PFSK-1 (cell line): ENCODE results near the gene SEC14L5.

Experiments
- FOXP2 ChIP-seq: optimal IDR thresholded peaks from 2 replicates; pipeline ENCODE3; 2011; ENCODE audit warnings: borderline replicate concordance, control low read depth, inconsistent platforms; ENCODE audit not compliant: insufficient read depth; ENCODE audit errors: extremely low read length, extremely low read depth
- POLR2AphosphoS5 ChIP-seq: IDR thresholded peaks from 2 replicates; pipeline ENCODE4 v1.6.1; 2012; ENCODE audit warnings: low read depth, mild to moderate bottlenecking, control low read depth, low read length, moderate library complexity
- REST ChIP-seq, 2 experiments: IDR thresholded peaks; 2 replicates each; pipeline versions ENCODE4 v1.6.1 to v1.8.0; 2011 to 2012; ENCODE audit warnings: low read depth in 2 of 2, low read length in 2 of 2, control low read depth in 1 of 2, inconsistent platforms in 1 of 2, mild to moderate bottlenecking in 1 of 2, moderate library complexity in 1 of 2; ENCODE audit not compliant: insufficient read depth in 1 of 2
- SIN3A ChIP-seq: IDR thresholded peaks from 2 replicates; pipeline ENCODE4 v1.6.1; 2012; ENCODE audit warnings: mild to moderate bottlenecking, low read length, moderate library complexity, borderline replicate concordance; ENCODE audit not compliant: insufficient read depth
- TAF1 ChIP-seq: IDR thresholded peaks from 2 replicates; pipeline ENCODE4 v1.6.1; 2012; ENCODE audit warnings: low read length, control low read depth, borderline replicate concordance; ENCODE audit not compliant: insufficient read depth

Gene SEC14L5

DNA sequence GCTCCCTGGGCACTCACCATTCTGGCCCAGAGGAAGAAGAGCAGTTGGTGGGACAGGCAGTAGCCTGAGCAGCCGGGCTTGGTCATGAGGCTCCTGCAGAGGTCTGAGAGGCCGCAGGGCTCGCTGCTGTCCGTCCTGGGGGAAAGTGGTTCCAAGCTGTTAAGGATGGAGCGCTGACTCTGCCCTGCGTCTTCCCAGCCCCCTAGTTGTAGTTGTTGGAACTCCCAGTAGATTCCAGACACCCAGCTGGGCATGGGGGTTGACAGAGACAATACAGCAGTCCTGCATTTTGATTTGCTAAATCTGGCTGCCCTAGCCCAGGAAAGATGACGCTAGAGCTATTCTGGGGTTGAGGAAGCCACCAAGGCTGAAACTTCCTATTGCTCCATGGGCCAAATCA lies 100.3 kb downstream of the SEC14L5 start:
- TF ChIP-seq FOXP2 = no peak
- no peak for TF ChIP-seq TAF1
- no peak for TF ChIP-seq REST (IDR thresholded peaks at IDR 0.05; ENCODE audit: insufficient read depth in 1 of 2, low read depth in 2 of 2, low read length in 2 of 2)
- no peak for TF ChIP-seq POLR2AphosphoS5
- no peak for TF ChIP-seq SIN3A

DNA sequence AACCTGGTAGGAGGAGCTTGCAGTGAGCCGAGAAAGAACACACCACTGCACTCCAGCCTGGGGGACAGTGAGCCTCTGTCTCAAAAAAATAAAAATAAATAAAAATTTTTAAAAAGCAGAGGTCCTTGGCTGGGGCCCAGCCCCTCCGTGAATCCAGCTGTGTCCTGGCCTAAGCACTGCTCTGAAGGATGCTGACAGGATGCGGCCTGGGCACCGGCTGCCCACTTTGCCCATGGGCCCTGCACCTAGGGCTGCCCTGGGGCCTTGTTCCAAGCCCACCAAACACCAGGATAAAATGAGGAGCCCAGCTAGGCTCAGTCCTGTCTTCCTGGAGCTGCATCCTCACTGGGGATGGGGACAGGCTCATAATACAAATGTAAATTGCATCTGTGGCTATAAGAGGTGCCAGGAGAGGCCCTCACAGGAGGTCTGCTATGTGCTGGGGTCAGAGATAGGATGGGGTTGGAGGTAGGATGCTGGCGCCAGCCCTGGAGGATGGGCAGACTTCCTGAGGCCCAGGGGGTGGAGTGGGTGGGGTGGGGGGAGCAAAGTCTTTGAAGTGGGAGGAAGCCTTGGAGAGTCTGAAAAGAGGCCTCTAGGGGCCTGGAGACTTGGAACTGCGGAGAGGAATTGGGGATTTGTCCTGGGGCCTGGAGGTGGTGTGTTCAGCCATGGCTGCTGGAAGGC lies 101.4 kb downstream of the SEC14L5 start:
- TF ChIP-seq SIN3A = no peak
- TF ChIP-seq TAF1 = no peak
- TF ChIP-seq FOXP2 = no peak
- no peak for TF ChIP-seq REST (IDR thresholded peaks at IDR 0.05; ENCODE audit: insufficient read depth in 1 of 2, low read depth in 2 of 2, low read length in 2 of 2)
- no peak for TF ChIP-seq POLR2AphosphoS5

GRCh38 chr16:5060073-5060641 lies 102.0 kb downstream of the SEC14L5 start:
- TF ChIP-seq FOXP2 = no peak
- no peak for TF ChIP-seq TAF1

- TF ChIP-seq FOXP2 = no peak
- TF ChIP-seq TAF1 = no peak
- no peak for TF ChIP-seq POLR2AphosphoS5
- TF ChIP-seq SIN3A = no peak
- no peak for TF ChIP-seq REST (IDR thresholded peaks at IDR 0.05; ENCODE audit: insufficient read depth in 1 of 2, low read depth in 2 of 2, low read length in 2 of 2)
Measured at GRCh38 chr16:5062051-5062450, 103.9 kb downstream of the SEC14L5 start.

GRCh38 chr16:5062790-5063765 lies 104.9 kb downstream of the SEC14L5 start:
- TF ChIP-seq POLR2AphosphoS5 = no peak
- no peak for TF ChIP-seq TAF1
- no peak for TF ChIP-seq SIN3A
- no peak for TF ChIP-seq REST (IDR thresholded peaks at IDR 0.05; ENCODE audit: insufficient read depth in 1 of 2, low read depth in 2 of 2, low read length in 2 of 2)
- TF ChIP-seq FOXP2 = no peak
